T-helper 1 cell treated with Interleukin-12 subunit alpha and Interleukin-12 subunit beta and Interleukin-4 antibody, amounts not matched to agents 30 ng/mL and 1 ng/mL, for 36 hours (primary cell): ENCODE results near the gene PITPNM3. TPM values are rescaled to one million over a fixed set of nuclear protein-coding genes. Genes with fewer than 3 reads are reported as not detected.

ENCODE experiments used
- intact Hi-C: fragments of 100-400 bp; cut with micrococcal nuclease; formaldehyde crosslinking; loops from one replicate; pipeline ENCODE4 v1.15.1; 2024
- total RNA-seq: library from RNA; stranded (reverse); gene quantifications from 2 replicates; pipeline ENCODE4 v1.2.3, GENCODE V29; 2022

The PITPNM3 gene
- total RNA-seq, 1 donor from 2014 or later, result 0.83 TPM

DNA sequence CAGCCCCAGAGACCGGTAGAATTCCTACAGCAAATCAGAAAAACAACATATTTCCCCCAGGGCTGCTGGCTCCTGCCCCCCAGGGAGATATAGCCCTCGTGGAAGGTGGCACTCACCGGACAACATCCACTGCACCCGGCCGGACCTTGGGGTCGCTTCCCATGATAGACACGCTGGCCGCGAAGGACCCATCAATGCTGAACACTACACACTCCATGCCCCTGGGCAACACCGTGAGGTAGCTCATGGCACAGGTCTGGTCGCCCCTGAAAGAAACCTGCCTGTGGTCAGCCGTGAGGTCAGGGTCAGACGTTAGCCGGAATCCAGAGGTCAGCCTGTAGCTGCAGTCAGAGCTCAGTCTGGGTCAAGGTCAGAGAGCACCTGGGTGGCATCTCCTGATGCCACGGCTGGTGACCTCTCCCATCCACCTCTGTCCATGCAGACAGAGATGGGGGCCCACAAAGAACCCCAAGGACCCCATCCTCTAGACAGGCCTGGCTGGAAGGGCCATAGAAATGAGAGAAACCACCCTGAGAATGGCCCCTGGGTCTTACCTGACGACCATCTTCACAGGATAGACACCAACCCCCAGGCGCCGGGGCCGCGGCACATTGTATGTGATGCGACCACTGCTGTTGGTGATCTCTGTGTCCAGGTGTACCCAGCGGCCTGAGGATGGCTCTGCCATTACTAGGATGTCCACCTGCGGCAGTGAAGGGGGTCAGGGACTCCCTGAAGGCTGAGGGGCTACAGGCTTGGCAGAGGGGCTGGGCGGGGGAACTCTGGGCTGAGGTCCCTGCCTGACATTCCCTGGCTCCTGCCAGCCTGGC, 92.5 kb downstream of the PITPNM3 start:
- intact Hi-C loops, result no loop called here

DNA sequence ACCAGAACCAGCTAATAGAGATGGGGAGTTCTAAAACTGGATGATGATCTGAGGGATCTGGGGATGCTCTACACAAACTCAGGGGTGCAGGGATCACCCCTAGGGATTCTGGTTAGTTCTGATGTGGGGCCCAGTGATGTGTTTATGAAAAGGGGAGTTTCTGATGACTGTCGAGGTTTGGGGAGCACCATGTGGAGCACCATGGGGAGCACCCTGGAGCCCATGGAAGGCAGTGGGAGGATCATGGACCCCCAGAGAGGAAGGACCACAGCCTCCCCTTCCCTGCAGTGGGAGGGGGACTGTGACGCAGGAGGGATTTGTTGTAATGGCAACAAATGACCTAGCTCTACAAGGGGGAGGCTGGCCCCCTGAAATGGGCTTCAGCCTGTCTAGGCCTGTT, 93.7 kb downstream of the PITPNM3 start:
- intact Hi-C loops, result no loop called here

DNA sequence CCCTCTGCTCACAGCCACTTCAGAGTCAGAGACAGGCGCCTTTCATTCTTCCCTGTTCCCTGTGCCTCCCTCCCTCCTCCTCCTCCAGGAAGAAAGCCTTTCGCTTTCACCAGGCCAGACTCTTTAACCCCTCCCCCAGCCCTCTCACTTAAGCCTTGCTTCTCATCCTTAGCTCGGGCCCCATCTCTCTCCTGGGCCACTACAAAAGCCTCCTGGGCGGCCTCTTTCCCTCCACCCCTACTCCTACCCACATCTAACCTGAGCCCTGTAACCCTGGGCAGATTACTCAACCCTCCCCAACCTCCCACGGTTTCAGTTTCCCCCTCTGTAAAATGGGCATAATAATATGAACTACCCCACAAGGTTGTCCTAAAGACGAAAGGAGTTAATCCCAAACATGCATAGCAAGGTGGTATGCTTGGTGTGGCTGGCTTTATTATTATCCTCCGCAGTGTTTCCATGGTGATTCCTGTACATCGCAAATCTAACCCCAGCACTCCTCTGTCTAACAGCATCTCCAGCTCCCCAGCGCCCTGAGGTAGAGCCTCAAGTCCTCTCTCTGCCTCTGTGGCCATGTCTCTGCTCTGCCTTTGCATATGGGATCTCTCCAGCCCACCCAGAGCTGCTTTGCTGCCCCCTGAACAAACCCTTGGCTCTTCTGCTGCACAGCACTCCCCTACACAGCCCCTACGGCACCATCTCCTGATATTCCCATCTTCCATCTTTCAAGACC, 94.4 kb downstream of the PITPNM3 start:
- intact Hi-C loops, result no loop called here

DNA sequence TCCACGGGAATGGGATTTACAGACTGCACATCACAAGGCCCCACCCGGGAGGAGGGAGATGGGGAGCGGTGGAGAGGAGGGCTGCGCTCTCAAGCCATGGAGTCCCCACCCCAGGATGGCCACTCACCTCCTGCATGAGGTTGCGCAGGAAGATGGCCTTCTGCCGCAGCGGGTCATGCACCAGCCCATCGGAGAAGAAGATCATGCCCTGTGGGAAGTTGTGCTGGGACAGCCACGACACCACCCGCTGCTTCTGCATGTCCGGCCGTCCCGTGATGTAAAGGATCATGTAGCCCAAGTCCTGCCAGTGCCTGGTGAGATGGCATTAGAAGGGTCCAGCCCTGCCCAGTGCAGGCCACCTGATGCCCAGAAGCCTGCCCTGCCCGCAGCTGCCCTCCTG, 95.1 kb downstream of the PITPNM3 start:
- intact Hi-C loops, result no loop called here

DNA sequence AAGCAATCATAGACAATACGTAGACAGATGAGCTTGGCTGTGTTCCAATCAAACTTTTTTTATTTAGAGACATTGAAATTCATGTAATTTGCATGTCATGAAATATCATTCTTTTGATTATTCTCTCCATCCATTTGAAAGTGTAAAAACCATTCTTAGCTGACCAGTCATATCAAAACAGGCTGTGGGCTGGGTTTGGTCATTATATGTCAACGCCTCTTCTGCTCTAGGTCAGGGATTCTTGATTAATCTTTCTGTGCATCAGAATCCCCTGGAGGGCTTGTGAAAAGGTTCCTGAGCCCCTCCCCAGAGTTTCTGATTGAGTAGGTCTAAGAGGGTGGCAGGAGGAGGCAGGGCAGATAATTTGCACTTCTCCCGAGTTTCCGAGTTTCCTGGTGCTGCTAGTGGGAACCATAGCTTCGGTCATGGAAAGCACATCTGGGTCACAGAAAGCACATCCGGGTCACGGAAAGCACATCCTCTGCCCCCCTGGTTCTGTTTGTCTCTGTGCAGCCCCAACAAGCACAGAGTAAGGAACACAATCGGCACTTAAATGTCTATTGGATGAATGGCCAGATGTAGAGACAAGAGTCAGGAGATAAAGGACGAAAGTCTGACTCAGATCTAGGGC, 95.7 kb downstream of the PITPNM3 start:
- intact Hi-C loops, result no loop called here

DNA sequence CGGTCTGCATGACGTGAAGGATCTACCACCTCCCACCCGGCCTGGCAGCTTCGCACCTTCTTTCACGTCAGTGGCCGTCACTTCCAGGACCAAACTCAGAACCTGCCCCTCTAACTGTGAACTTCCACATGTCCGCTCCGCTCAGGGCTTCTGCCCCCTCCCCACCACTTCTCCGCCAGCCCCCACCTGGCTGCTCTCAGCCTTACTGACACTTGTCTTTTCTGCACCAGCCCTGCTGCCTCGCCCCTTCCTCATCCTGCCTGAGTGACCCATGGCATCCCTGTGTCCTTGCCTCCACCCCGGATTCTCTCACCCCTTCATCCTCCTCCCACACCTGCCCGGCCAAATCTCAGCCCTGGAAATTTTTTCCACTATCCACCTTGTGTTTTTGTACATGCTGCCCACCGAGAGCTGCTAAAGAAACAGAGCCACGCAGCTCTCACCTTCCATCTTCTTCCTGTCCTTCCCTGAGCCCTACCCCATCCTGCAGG, 97.8 kb downstream of the PITPNM3 start:
- intact Hi-C loops, result no loop called here

DNA sequence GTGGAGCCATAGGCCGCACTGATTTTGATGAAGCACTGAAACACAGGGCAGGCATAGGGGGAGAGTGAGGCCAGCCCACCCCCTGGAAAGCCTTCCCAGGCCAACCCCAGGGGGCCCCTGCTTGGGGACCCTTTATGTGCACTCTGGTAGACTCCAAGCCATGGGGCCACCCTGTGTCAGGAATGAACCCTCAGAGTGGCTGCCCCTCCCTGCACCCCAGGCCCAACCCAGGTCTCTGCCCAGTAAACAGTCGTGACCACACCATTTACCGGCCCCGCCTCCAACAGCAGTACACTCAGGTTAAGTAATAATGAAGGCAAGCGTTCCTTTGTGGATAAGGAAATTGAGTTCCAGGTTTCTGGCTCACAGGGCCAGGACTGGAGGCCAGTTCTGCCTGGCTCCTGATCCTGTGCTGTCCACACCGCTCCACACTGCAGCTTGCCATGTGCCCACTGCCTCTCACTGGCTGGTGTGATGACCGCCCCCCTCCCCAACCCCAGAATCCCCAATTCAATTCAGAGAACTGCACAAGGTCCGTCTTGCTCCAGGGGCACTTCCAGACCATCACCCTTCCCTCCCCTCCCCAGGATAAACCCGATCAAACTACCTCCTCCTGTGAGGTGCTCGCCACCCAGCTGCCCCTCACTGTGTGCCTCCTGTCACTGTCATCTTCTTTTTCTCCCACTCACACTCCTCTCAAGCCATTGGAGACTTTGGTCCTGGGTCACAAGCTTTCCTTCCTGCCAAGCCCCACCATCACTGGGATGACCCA, 98.5 kb downstream of the PITPNM3 start:
- intact Hi-C loops, result no loop called here

DNA sequence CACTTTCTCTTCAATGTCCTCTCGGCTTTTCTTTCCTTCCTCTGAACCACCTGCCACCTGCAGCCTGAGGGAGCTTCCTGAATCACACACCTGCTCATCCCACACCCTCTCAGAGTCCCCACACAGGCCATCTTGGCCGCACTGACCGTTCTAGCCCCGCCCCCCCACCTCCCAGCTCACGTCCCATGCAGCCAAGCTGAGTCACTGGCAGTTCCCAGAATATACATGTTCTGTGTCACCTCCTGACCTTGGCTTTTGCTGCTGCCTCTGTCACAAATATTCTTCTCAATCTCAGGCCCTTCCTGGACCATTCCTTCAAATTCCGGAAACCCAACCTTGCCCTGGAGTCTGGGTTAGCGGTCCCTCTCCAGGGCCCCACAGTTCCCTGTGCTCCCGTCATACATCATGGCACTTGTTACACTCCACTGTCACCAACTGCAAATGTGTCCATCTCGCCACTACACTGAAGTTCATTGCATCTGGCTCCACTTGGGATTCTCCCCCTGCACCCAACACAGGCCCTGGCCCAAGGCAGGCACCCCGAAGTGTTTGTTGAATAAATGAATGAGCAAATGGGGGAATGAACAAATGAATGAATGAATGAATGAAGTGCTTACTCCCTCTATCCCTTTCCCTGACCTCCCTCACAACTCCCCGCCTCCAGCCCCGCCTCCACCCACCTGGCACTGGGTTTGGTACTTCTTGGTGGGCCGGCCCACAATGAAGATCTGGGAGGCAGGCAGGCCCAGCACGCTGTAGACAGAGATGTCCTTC, 99.3 kb downstream of the PITPNM3 start:
- intact Hi-C loops, result no loop called here

DNA sequence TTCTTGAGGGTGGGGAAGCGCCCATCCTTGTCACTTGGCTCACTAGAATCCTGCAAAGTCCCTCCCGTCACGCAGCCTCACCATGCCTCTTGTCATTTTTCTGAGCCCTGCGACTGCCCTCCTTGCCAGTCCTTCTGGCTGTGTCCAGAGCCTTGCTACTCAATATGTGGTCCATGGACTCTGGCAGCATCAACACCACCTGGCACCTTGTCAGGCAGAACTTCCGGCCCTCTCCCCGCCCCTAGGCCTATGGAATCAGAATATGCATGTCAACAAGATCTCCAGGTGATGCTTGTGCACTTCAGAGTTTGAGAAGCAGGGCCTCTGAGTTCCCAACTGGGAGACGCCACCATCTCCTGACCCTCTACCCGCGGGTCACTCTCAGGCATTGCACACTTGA, 100.0 kb downstream of the PITPNM3 start:
- intact Hi-C loops, result no loop called here

DNA sequence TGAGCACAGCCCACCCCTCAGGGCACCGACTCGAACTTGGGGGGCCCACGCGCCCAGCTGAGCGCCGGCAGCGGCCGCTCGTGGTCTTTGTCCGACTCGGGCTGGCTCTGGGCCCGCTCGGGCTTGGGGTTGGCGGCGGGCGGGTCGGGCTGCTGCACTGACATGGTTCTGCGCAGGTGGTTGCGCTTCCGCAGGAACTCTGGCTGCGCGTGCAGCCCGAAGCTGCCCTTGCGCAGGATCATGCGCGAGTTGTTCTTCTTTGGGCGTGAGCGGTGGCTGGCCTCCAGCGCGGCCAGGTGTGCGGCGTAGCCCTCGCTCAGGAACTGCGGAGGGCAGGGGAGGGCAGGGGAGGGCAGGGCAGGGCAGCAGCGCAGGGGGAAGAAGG, 101.0 kb downstream of the PITPNM3 start:
- intact Hi-C loops, result no loop called here

DNA sequence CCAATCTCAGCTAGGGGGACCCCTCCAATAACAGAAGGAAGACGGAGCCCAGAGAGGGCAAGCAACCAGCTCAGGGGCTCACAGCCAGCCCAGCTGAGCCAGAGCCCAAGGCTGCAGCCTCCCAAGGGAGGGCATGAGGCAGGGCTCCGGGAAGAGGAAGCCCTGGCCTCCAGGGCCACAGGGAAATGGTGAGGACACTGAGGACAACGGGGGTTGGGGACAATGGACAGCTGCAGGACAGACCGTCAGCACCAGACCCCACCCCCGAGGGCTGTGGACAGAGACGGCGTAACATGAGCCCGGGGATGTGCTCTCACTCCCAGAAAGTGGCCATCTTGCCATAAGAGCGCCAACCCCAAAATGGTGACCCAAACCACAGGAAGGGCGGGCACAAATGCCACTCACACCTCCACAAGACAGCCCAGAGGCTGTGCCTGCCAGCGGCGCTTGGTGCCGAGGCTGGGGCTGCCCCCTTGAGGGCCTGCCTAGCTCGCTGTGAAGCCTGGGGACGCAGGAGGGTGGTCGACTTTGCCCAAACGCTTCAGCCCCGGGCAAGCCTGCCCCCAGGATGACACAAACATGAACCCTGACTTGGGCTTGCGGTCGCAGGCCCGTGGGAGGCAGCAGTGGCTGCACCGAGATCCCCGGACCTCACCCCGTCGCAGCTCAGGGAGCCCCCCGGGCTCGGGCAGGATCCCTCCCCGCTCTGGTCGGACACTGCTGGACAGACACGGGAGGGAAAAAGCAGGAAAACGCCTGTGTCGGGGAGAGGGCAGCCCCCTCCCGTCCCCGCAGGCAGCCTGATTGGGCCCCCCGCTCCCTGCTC, 101.6 kb downstream of the PITPNM3 start:
- intact Hi-C loops, result no loop called here

DNA sequence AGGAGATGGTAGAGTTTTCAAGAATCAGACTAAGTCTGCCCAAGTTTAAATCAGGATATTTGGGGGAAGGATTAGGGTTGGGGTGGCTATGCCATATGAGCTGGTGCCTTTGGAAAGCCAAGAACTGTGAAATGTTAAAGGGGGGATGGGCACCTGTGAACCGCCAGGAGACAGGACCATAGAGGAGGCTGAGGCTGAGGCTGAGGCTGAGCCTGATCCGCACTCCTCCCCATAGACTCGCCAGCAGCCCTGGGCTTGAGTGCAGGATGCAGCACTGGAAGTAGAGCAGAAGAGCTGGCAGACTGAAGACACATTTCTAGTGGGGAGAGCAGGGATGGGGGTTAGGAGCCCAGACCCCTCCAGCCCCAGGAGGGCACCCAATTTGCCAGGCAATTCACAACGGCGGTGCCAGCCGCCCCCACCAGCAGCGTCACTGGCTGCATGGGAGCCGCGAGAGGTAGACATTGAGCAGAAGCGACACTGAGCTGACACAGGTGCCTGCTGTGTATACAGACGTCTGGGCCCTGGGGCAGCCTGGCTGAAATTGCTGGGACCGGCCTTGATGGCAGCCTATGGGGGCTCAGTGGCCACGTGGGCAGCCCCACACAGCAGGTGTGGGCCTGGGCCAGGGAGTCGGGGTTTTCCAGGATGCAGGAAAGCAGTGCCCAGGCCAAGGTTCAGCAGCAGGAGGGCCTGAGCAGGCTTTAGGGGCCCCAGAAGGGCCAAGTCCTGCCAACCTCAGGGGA, 102.9 kb downstream of the PITPNM3 start:
- intact Hi-C loops, result no loop called here

DNA sequence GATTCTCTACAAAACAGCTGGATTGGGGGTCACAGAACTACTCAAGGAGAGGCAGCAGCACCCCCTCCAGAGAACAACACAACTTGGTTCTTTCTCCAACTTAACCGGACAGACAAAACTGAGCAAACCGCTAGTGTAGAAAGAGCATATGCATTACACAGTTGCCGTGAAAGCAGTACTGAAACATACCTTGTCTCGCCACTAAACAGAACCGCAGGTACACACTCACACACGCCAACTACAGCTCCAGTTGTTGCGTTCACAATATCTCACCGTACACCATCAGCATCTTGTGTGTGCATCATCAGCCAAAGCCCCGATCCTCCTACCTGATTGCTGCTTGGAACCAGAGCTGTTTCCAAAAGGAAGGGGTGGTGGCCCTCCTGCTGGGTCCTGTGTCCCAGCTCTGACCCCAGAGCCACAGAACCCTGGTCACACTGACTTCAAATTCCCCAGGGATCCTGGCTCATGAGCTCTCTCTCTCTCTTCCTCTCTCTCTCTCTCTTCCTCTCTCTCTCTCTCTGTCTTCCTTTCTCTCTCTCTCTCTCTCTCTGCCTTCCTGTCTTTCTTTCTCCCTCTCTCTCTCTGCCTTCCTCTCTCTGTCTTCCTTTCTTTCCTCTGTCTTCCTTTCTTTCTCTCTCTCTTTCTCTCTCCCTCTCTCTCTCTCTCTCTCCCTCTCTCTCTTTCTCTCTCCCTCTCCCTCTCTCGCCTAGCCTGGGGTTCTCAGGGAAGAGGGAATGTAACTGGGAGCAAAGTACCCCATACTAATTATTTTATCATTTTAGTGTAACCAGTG, 103.7 kb downstream of the PITPNM3 start:
- intact Hi-C loops, result no loop called here

DNA sequence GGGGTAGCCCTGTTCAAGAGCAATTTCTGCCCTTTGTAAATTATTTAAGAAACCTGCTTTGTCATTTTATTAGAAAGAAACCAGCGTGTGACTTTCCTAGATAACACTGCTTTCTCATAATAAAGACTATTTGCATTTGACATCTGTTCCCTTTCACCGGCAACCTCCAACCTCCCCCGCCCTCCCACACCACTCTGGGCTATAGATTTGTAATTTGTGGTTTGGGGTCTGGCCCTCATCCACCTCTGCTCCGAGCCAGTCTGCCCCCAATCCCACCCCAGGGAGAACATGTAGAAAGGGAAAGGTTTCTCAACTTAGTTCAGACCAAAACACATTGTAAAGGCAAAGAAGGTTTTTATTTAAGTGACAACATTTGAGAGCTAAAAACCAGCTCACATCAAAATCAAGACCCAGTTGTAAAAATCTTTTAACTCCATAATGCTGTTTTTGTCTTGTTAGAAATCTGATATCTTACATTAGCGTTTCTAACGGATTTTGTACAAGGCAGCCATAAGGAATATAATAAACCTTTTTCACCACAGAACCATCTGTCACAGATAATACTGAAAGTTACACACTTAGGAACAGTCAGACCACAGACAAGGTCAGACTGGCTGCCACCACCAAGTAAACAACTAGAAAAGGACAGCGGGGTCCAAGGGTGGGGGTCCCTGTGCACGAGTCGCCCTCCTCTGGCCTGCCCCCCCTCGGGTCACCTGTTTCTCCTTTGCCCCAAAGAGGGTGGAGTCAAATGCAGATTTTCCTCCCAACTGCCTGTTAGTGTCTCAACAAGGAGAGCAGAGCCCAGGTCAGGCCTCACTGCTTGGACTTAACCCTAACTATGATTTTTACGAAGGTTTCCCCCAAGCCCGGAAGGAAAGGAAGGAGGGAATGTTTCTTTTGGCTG, 105.2 kb downstream of the PITPNM3 start:
- intact Hi-C loops, result no loop called here

DNA sequence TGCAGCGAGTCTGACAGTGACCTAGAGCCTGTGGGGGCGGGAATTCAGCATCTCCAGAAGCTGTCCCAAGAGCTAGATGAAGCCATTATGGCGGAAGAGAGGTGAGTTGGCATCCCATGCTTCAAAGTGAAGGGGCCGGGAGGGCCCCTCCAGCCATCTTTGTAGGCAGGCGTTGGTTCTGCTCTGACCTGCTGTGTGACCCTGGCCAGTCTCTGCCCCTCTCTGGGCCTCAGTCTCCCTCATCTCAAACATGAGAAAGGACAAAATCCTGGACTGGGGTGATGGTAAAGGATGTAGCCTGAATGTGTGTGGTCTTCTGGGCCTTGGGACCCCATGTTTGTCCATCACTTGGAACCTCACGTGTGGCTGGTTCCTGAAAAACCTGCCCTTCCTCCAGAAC, 107.0 kb downstream of the PITPNM3 start:
- intact Hi-C loops, result no loop called here

DNA sequence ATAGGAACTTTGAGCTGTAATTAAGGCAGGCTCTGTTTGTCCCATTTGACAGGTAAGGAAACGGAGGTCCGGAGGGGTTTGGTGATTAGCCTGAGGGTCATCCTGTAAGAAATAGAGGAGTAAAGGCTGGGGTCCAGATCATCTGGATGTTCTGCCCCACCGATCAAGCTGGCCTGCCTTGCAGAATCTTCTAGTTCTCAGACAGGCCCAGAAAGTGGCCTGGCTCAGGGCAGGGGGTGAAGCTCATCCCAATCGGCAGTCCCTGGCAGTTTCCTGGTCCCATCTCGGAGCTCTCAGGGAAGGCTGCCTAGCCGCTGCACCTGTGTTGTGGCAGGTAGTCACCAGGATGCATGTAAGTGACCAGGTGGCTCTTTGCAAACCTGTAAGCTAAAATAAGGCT, 107.9 kb downstream of the PITPNM3 start:
- intact Hi-C loops, result no loop called here

DNA sequence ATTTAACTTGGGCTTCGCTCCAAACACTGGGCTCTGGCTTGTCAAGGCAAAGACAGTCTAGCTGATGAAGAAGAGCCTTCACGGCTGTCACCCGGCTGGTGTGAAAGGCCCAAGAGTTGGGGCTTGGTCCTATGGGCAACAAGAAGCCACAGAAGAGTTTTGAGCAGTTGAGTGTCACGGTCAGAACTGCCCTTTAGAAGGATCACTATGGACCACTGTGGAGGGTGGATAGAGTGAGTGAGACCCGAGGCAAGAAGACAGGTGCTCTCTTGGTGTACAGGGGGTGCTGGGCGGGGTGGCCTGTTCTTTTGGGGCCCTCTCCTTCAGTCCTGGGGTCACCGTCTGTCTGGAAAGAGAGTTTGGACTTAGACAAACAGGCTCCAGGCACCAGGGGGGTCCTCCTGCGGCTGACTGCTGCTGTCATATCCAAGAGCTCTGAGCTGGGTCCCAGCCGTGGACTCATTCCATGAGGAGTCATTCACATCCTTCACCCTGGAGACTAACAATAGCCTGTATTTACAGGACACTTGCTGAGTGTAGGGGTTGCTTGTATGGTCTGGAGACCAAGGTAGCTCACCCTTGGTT, 109.7 kb downstream of the PITPNM3 start:
- intact Hi-C loops, result no loop called here
